HG03066 (cell line): ENCODE data around the gene FLACC1.
"Not testable (repeated sequence)": the region's sequence is repeated elsewhere in the genome, so short reads cannot be mapped to it uniquely, and the experiment has no call there.

Experiments
- ATAC-seq: cut with Tn5 transposase; IDR thresholded peaks from one replicate; pipeline ENCODE4 v1.9.1; 2021; ENCODE audit warnings: low read depth; ENCODE audit not compliant: unreplicated experiment

The FLACC1 gene, protein sequence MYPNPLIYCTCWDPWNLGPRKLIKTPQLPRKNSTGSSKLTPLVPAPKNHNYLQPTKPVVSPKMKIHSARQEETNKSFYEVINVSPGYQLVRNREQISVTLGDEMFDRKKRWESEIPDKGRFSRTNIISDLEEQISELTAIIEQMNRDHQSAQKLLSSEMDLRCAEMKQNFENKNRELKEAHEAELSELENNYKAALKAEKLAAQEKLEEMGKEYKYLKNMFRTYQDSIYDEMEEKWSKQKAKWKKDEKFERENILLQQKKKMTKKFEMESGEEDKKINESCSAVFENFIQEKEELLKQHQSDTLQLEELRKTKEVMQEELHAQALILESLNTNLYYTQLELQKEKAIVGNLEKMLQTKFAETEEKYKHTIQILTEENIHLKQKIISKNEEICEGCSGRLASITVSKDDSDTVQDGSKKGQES

DNA sequence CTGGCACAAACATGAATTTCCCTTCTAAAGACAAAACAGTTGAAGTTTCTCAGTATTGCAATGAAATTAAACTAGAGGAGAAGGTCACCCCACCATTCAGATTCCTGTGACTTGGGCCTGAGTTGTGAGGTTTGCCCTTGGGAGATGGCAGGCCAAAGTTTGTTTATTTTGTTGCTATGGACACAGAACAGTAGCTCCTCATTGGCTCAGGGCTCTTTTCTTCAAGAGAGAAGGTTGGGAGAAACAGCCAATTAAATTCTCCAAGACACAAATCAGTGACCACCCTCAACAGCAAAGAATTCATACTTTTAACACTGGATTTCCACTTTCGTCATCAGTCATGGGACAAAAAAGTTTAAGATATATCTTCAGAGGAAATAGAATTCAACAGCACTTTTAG is at the start of gene FLACC1:
FLACC1 (minus strand) TSS at position 125 of the 400 bp plus-strand sequence. CDS start 5,941 bp downstream, outside the sequence.
- ATAC-seq = no peak

DNA sequence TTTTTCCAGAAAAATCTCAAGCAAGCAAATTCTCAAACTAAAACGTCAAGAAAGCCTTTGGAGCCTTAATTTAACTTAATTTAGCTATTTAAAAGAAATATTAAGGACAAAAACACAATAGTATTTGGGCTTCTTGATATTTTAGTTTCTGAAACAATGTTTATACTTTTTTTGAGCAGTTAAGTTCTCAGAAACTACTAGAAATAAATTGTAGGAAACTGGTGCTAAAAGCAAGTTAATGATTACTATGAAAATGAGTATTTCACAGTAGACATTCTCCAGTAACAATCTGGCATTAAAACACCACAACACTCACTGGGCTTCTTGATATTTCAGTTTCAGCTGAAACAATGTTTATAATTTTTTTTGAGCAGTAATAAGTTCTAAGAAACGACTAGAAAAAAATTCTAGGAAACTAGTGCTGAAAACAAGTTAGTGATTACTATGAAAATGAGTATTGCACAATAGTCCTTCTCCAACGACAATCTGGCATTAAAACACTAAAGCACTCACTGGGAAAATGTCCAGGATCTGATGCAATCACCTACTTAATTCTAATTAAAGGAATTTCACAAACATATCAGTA is 49.0 kb upstream of the FLACC1 start:
- ATAC-seq = no peak

DNA sequence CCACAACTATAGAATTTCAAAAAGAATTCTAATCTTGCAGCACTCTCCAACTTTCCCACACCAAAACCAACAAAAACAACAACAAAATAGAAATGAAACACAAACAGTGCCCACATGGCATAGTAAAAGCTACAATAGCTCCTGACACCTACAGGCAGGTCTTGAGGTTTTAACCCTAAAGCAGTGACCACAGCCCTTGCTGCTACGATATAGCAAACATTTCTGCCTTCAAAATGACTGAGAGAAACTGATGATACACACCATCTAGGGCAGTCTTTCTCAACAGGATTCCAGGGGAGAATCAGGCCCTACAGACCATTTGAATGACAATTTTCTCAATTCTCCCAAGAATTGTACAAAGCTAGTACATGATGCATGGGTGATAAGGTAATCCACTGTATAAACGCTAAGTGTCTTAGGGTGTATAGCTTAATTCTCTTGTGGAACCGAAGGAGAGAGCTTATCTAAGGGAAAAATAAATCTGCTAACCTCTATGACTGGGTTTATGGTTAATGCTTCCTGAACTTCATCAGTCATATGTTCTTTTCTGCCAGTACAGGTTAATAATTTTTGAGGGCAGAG is 47.6 kb upstream of the FLACC1 start:
- ATAC-seq = no peak

DNA sequence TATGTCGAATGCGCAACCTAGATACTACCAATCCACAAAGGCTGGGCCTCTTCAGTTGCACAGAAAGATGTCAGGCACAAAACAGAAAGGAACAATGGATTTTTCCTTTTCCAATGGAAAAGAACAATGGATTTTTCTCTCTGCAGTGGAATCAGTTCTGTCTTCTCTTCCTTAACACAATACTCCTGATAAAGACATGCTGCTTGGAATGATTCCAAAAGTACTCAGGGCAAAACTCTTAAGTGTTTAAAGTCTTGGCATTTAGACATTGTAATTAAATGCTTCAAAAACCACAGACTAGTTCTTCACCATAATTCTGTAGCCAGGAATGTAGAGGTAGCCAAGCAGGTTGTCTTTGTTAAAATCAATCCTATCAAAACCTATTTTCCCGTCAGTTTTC is 46.7 kb upstream of the FLACC1 start:
- ATAC-seq = no peak

DNA sequence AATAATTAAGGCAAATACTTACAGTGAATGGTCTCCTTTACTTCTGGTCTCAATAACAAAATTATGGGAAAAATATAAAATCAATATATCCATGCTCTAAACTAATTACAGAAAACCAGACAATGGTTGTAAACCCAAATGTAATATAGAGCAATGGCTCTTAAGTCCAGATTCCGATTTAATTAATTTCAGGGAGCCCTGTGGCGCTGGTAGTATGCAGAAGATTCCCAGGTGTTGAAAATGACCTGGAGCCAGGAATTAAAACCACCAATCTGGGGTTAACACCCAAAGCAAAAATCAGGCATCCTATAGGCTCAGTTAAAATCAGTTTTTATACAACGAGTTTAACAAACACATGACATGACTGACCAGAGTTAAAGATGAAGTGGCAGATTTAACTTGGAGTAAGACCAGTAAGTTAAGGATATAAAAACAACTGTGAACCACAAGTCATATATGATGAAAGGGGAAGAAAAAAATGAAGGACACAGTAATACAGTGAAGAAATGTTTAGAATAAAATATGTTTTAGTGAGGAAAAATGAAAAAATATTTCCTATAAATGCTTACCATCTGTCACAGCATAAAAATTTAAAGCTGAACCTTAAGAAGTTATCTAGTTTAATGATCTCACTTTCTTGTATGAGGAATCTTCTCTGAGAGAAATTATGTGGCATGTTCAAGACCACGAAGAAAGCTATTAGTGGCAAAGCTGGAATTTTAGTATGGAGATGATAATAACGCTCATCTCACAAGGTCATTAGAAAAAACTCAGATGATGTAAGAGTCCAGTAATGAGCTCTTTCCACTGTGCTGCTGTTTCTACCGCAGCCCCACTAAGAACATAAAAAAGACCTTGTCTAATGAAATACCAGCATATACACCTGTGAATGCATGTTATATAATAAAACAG is 45.8 kb upstream of the FLACC1 start:
- ATAC-seq = no peak

DNA sequence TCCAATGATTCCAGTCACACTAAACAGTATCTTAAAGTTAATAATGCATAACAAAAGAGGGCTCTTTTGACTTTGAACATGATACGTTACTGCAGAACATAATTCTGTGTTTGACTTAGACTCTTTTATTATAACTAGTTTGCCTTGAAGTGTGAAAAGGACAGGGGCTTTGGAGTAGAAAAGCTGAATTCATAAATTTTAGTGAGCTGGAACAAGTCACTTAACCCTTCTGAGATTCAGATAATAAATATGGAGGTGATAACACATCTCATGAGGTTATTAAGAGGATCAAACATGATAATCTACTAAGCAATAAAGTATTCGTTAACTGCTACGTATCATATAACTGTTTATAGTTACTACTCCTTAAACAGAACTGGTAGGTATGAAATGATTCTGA is 44.7 kb upstream of the FLACC1 start:
- ATAC-seq = no peak

DNA sequence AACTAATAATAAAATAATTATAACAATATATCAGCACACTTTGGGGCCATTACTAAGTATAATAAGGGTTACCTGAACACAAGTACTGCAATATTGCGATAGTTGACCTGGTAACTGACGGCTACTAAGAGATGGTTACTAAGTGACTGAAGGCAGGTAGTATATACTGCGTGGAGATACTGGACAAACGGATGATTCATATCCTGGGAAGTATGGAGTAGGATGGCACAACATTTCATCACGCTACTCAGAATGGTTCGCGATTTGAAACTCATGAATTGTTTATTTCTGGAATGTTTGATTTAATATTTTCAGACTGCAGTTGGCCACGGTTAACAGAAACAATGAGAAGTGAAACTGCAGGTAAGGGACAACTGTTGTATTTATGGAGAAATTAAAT is 39.5 kb upstream of the FLACC1 start:
- no peak for ATAC-seq

DNA sequence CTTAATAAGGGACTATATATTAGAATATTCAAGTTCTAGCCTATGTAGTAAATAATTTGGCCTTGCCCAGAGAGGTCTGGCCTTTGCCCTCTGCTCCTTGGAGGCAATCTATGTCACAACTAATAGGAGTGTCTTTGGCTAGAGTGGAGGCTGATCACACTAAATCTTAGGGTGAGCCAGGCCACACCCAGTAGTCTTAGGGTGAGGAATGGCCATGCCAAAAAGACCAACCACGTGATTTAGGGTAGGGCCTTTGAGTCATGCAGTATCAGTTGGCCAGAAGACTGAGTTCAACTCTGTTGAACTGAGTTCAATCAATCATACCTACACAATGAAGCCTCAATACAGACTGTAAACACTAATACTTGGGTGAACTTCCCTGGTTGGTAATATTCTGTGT is 26.0 kb upstream of the FLACC1 start:
- no peak for ATAC-seq

DNA sequence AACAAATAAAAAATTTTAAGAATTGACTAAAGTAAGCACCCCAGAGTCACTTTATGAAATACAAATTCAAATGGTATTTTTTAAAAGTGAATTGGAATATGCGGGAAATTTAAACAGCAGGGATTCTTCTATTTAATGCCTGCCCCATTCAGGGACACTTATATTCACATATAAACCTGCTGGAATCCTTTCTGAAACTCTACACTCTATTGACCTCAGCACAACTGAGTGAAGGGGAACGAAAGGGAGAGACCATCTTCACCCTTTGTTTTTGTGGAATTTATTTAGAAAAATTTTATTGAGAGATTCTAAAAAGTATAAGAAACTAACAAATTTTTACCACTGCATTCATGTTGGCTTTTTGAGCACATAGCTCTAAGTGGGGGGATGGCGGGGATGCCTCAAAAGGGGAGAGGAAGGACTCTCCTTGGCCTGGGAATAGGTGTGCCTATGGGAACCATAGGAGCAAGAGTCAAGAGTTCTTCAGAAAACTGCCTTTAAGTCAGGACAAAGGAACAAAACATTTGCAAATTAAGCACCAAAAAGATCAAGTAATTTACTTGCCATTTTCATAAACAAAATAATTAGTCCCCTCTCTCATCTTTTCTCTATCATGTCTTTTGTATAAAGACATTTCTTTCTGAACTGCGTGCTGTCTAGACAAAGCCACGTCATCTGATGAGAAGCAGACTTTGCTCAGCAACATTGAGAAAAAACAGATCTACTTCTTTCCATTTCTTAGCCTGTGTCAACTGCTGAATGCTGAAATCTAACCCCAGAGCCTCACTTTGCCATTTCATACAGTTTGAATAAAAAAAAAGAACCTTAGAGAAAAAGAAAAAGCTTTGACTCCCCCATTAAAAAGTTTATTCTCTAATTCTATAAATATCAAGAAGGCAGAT is 21.6 kb upstream of the FLACC1 start:
- ATAC-seq = no peak

DNA sequence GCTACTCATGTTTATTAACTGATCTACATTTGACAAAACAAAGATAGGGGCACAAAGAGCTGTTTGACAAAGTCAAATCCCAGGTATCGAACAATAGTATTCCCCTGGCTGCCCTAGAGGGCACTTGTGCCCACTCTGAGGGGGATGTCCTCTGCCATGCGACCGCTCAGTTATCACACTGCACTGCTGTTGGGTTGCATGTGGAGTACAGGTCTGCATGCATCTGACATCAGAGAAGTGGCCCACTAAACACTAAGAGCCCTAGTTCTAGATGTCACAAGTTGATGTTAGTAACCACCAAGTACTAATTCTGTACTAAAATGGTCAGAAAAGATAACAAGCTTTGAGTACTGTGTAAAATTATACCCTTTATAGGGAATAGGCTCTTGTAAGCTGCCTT is 20.1 kb upstream of the FLACC1 start:
- ATAC-seq = no peak

DNA sequence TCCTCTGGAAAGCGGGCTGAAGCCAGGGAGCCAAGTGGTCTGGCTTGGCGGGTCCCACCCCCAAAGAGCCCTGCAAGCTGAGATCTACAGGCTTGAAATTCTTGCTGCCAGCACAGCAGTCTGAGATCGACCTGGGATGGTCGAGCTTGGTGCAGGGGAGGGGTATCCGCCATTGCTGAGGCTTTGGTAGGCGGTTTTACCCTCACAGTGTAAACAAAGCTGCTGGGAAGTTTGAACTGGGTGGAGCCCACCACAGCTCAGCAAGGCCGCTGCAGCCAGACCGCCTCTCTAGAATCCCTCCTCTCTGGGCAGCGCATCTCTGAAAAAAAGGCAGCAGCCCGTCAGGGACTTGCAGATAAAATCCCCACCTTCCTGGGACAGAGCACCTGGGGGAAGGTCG is 12.6 kb upstream of the FLACC1 start:
- ATAC-seq = no peak

DNA sequence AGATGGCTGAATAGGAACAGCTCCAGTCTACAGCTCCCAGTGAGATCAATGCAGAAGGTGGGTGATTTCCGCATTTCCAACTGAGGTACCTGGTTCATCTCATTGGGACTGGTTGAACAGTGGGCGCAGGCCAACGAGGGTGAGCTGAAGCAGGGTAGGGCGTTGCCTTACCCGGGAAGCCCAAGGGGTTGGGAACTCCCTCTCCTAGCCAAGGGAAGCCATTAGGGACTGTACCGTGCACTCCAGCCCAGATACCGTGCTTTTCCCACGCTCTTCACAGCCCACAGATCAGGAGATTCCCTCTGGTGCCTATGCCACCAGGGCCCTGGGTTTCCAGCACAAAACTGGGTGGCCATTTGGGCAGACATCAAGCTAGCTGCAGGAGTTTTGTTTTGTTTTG is 12.2 kb upstream of the FLACC1 start:
- ATAC-seq = not testable (repeated sequence)

DNA sequence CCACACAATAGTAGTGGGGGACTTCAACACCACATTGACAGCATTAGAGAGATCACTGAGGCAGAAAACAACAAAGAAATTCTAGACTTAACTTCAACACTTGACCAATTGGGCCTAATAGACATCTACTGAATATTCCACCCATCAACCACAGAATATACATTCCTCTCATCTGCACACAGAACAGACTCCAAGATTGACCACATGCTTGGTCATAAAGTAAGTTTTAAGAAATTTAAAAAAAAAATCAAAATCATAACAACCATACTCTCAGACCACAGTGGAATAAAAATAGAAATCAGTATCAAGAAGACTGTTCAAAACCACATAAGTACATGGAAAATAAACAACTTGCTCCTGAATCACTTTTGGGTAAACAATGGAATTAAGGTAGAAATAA is 9.0 kb upstream of the FLACC1 start:
- no peak for ATAC-seq

DNA sequence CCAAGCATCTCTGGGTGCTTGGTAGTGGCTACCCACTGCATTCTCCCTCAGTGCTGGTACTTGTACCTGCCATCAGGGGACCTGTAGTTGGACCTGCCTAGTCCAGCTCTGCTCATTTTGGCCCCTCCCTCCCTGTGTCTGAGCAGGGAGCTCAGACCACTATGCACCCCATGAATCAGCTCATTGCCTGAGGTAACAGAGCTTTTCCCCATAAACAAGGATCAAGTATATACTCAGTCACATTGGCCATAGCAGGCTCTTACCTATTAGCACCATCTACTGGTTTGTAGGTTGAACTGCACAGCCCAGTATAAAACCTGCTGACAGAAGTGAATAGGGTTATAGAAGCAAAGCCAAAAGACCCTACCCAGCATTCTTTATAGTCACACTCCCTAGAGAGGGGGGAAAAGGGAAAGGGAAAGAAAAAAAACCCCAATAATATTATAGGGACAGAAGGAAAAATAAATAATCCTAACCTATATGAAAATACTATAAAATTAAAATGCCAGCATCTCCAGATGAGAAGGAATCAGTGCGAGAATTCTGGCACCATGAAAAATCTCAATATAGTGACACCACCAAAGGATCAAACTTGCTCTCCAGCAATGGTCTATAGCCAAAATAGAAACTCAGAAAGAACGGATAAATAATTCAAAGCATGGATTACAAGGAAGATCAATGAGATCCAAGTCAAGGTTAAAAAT is 6.9 kb upstream of the FLACC1 start:
- no peak for ATAC-seq

DNA sequence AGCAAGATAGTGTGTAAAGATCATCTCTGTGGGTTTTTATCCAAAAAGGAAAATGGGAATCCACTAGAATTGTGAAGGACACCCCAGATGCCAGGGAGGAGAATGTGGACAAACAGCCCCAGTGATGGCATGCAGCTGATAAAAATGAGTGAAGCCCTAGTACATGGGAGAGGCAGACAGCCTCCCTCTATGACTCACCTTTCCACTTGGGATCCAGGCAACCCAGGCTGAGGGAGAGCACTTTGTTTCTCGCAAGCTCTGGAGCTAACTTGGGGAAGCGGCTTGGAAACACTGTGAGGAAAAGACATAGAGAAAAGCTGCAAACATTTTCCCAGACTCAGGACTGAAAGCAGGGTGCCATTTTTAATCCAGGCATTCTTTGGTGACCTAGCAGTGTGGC is 5.3 kb upstream of the FLACC1 start:
- no peak for ATAC-seq

DNA sequence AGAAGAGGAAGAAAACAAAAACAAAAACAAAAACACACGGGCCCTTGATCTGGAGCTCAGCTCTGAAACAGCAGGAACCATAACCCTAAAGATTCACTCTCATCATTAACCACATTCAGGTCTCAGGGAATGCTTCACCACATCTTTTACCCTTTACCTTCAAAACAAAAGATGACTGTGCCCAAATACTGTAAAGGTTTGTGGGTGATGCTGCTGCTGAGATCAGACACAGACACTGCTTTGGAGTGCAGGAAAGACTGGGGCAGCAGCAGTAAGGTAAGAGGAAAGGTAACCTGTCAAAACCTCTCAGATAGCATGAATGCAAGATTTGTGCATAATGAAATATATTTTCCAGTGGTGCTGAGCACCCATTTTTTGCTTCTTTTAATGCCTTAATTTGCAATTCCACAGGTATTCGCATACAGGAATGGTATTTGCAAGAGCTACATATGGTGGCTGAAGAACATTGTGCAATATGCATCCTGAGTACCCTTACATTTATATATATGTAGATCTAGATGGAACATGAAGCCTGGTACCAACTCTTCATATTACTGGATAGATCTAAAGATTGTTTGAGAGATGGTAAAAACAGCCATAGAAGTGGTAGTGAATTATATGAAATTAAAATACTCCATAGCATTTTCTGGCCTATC is 4.1 kb upstream of the FLACC1 start:
- no peak for ATAC-seq

DNA sequence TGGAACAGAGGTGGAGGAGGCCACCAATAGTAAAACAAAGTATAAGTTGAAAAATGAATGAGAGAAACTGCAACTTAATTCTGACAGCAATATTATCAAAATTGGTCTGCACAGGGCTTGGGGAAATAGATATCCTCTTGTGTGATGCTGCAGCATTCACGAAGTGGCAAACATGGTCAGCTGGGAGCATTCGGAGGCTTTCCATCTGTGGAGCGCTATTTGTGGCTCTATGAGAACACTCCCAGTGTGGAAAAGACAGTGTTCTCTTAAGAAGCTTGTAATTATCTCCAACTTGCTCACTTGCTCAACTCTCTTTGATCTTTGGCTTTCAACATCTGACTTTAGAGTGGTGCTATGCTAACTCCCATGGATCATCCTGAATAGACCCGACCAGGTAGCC is 3.1 kb upstream of the FLACC1 start:
- no peak for ATAC-seq

DNA sequence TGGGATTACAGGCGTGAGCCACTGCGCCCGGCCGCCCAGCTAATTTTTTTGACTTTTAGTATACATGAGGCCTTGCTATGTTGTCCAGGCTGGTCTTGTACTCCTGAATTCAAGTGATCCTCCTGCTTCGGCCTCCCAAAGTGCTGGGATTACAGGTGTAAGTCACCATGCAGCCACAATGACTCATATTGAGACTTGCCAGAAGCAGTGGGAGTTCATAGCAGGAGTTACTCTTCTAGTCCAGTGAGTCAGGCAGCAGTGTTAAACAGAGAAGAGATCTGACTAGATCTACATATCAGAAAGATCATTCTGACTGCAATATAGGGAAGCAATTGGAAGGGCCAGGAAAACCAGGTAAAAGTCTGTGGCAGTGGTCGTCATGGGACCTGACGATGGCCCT is 1.5 kb upstream of the FLACC1 start:
- ATAC-seq = no peak

DNA sequence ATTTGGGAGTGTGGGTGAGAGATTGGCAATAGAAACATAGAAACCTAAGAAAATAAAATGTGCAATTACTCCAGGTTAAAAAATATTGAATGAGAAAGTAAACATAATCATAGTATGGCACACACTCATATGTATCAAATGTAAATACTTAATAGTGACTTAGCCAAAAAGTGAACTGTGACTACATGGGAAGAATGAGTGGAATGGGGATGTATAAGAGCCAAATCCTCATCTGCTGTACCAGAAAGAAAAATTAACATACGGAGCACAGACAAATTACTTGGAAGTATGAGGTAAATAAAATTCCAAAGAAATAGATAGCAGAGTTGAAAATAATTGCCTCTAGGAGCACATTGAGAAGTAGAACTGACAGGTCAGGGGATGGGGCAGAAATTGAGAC is 4.0 kb downstream of the FLACC1 start:
- ATAC-seq = no peak
